HG03520 (cell line): ENCODE measurements around the gene GNA14.

ENCODE experiments used
- ATAC-seq: cut with Tn5 transposase; IDR thresholded peaks from one replicate; pipeline ENCODE4 v1.9.1; 2021; ENCODE audit warnings: mild to moderate bottlenecking, moderate library complexity; ENCODE audit not compliant: unreplicated experiment

The GNA14 gene

GRCh38 chr9:77543131-77543822 is 104.8 kb downstream of the GNA14 start:
- no peak for ATAC-seq

GRCh38 chr9:77541600-77541999 is 106.5 kb downstream of the GNA14 start:
- ATAC-seq: no peak

DNA sequence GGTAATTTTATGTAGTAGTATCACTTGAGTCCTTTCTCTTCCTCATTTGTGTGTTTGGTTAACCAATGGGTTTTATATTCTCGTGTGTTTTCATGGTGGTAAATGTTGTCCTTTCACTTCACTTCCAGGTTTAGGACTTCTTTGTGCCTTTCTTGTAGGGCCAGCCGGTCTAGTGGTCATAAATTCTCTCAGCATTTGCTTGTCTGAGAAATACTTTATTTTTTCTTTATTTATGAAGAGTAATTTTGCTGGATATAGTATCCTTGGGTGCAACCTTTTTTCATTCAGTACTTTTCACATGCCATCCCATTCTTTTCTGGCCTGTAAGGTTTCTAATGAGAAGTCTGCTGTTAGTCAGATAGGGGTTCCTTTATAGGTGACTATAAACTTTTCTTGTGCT is 107.1 kb downstream of the GNA14 start:
- no peak for ATAC-seq

DNA sequence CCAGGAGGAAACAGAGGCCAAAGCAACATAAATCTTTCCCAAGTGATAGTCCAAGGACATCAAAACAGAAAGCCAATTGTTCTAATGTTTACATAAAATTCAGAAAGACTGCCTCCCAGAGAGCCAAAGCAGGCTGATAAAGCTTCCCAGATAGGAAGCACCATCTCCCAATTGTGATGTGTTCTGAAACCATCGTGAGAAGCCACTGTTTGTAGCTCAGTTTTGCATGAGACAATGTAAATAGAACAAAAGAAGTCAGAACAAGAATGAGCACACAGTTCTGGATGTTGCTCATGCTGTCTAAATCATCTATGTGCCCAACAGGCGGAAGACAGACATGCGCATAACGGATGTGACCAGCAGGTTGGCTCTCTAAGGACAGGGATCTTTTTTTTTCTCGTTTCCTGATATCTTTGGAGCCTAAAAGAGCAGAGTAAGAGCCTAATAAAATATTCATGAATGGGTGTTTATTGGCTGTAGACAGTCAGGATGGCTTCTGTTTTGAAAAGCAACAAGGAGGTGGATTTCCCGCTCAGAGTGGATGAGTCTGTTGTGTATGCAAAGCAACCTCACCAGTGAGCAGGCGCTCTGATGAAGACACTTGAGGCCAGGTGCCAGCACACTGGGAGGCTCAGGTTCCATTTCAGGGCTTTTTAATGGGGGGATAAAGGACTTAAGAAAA is 113.6 kb downstream of the GNA14 start:
- ATAC-seq: no peak

GRCh38 chr9:77533671-77534070 is 114.5 kb downstream of the GNA14 start:
- no peak for ATAC-seq

- ATAC-seq: no peak
Measured at GRCh38 chr9:77532607-77533006, 115.5 kb downstream of the GNA14 start.

DNA sequence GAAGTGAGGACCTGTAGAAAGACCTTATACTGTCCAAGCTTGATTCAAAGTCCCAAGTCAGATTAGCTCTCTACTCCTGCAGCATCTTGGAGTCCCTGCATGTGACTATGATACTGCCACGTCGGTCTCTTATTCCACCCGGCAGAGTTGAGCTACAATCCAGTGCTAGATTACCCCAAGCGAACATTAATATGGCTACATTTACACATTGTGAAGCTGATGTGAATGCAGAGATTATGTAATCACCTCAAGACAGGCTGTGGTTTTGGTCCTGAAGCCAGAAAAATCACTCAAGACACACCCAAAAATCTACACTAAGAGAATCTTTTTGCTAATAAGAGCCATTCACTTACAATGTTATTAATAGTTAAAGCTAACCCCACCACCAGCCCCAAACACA is 116.7 kb downstream of the GNA14 start:
- ATAC-seq: no peak

- ATAC-seq: no peak
Measured at GRCh38 chr9:77523891-77524290, 124.2 kb downstream of the GNA14 start.

- no peak for ATAC-seq
Measured at GRCh38 chr9:77521091-77521490, 127.0 kb downstream of the GNA14 start.

DNA sequence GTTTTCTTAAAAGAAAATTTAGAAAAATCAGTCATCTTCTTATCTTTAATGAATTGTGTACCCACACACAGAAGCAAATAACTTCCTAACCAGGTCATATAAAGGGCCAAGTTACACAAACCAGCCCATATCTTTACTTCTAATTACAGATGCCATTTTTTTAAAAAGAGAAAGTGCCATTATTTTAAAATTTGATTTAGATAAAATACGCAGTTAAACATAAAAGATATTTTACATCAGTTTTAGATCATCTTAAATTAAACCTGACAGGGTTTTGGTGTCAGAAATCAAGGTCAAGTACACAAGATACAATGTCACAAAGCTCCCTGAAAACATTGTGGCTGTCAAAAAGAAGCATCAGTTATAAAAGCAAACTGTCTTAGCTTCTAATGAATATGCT is 129.4 kb downstream of the GNA14 start:
- ATAC-seq: no peak

DNA sequence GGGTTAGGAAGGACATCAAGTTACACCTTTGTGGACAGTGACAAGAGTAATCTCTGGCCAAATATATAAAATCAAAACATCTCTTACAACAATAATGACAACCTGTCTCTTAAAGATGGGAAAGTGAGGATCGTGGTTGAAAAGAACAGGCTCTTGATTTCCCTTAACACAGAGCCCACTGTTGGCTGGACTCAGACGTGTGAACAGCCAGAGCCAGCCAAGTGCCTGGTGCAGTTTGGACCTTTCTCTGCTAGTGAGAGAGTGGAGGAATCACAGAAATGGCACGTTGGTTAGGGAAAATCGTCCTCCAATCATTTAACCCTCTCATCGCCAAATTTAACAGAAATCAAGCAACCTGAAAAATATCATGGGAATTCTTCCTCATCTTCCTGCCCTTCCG is 131.3 kb downstream of the GNA14 start:
- ATAC-seq: no peak

DNA sequence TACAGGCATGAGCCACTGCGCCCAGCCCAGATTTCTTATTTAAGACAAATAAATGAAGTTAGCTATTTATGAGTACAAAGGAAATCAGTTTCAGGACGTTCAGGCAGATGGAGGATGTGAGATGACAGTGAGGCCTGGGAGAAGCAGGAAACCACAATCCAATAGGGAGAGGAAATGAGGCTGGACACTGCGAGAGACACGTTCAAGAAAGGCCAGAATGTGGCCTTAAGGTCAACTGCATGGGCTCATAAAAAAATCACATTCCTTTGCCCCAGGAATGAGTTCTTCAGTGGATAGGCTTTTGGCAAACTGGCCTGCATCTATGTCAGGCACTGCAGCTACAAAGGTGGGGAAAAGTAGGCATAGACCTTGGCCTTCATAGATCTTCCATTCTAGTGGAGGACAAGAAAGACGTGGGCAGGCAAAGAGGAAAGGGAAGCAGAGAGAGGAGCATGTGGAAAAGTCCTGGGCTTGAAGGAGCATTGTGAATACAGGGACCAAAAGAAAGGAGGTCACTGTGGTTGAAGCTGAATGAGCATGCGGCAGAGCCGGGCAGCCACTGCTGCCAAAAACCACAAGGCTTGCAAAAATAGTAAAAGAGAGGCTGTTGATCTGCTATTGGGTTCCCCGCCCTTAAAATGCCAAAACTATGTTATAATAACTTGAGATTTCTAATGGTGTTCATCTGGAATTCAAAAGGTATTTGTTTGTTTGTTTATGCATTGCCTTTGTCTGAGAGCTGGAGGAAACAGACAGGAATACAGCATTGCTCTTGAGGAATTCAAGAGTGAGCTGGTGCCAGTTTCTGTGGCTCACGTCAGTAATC is 133.0 kb downstream of the GNA14 start:
- no peak for ATAC-seq

- no peak for ATAC-seq
Measured at GRCh38 chr9:77513457-77513856, 134.7 kb downstream of the GNA14 start.

- no peak for ATAC-seq
Measured at GRCh38 chr9:77512876-77513275, 135.2 kb downstream of the GNA14 start.

GRCh38 chr9:77511525-77511924 is 136.6 kb downstream of the GNA14 start:
- ATAC-seq: no peak

GRCh38 chr9:77510666-77511065 is 137.5 kb downstream of the GNA14 start:
- ATAC-seq: no peak

GRCh38 chr9:77508396-77508795 is 139.7 kb downstream of the GNA14 start:
- no peak for ATAC-seq

DNA sequence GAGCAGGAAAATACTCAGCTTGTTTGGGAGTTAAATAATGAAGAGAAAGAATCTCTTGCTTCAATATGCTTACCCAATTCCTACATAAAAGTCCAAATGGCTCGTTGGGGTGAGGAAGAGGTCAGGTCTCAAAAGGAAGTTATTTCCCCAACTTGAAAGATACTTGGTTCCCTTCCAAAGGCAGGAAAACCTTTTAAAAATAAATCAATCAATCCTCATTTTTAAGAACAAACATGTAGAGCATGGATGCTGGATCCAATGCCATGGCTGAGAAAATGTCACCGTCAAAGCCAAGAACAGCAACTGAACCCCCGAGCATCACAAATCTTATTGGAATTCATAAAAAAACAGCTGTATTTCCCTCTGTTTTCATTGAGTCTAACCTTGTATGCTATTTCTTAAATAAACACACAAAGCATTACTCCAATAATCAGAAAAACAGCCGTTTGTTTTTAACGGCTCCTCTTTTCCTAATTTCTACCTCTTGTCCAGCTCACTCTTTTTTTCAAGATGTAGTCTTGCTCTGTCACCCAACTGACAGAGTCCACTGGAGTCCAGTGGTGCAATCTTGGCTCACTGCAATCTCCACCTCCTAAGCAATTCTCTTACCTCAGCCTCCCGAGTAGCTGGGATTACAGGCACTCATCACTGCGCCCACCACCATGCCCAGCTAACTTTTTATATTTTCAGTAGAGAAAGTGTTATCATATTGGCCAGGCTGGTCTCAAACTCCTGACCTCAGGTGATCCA is 140.7 kb downstream of the GNA14 start:
- ATAC-seq: no peak

- ATAC-seq: no peak
Measured at GRCh38 chr9:77505232-77505631, 142.9 kb downstream of the GNA14 start.

DNA sequence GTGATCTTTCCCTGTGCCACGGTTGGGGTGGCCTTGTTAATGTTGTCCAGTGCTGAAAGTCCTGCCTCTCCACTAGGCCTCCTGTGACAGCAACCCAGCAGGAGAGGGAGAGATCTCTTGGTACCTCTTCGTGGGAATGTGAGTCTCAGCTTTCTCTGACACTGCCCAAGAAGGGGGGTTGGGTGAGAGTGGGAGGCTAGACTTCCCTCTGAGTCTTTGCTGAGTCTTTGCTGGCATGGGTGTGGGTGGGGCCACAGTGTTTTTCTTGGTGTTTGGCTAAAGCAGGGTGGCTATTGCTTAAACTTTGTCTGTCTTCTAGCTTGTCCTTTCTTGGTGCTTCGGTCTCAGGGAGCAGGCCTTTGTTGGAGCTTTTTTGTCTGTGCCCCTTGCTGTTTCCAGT is 145.6 kb downstream of the GNA14 start:
- ATAC-seq: no peak

DNA sequence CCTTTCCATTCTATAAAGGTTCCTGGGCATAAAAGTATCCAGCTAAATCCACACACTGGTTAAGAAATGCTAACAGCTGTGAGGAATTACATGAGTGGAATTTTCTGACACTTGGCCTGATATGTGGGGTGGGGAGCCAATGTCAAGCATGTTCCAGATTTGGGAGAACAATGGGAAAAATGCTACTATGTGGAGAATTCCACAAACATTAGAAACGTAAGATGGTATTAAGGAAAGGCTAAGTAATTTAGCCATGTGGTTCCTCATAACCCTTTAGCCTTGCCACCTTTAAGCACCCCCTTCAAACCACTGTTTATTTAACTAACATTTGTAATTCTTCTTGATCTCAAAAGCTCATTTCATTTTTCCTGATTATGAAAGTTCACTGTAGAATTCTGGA is 149.2 kb downstream of the GNA14 start:
- ATAC-seq: no peak
